Duodenal mucosa (tissue), 2 donors: ENCODE results near the gene AJAP1.

ENCODE experiments used
- H3K27ac ChIP-seq: one replicate; pipeline ENCODE4 v1.7.0; 2013; ENCODE audit warnings: low read depth, low read length
- H3K27me3 ChIP-seq, 2 donors: one replicate each; pipeline ENCODE4 v1.7.0; 2013; ENCODE audit warnings: low read length in 2 of 2, control low read depth in 1 of 2; ENCODE audit not compliant: insufficient read depth in 2 of 2, control insufficient read depth in 1 of 2
- H3K36me3 ChIP-seq, 2 donors: one replicate each; pipeline ENCODE4 v1.7.0; 2013; ENCODE audit warnings: low read length in 2 of 2, control low read depth in 1 of 2; ENCODE audit not compliant: insufficient read depth in 2 of 2, control insufficient read depth in 1 of 2
- H3K4me1 ChIP-seq, 2 donors: one replicate each; pipeline ENCODE4 v1.7.0; 2013; ENCODE audit warnings: low read length in 2 of 2, control low read depth in 1 of 2; ENCODE audit not compliant: insufficient read depth in 2 of 2, control insufficient read depth in 1 of 2
- H3K4me3 ChIP-seq, 2 donors: one replicate each; pipeline ENCODE4 v1.7.0; 2013; ENCODE audit warnings: low read length in 2 of 2, low read depth in 1 of 2
- H3K9ac ChIP-seq, 2 donors: one replicate each; pipeline ENCODE4 v1.7.0; 2013; ENCODE audit warnings: low read length in 2 of 2, low read depth in 1 of 2
- H3K9me3 ChIP-seq, 2 donors: one replicate each; pipeline ENCODE4 v1.7.0; 2013; ENCODE audit warnings: low read length in 2 of 2, control low read depth in 1 of 2; ENCODE audit not compliant: control insufficient read depth in 1 of 2

Gene AJAP1

GRCh38 chr1:4653796-4654725, at the start of gene AJAP1:
Gene AJAP1 (plus strand): TSS chr1:4654609. CDS start chr1:4655426, 817 bp downstream.
- Histone ChIP-seq H3K4me1 (no peaks in the 10 kb centered on the region), H3K27me3 (peaks cover 37 to 48% of the 10 kb centered on the region in 2 donors), H3K36me3 (no peaks in the 10 kb centered on the region), H3K27ac (no peak within 1 kb of the TSS), H3K9me3 (no peaks in the 10 kb centered on the region), H3K4me3 (no peak within 1 kb of the TSS), H3K9ac (no peak within 1 kb of the TSS)

GRCh38 chr1:4605158-4605557, 49.3 kb upstream of the AJAP1 start:
- Histone ChIP-seq H3K9me3 (peaks cover 7% of the 10 kb centered on the region in 2 donors), H3K36me3 (no peaks in the 10 kb centered on the region), H3K9ac (no peak overlapping the region), H3K27ac (no peak overlapping the region), H3K27me3 (peaks cover 0 to 2% of the 10 kb centered on the region in 2 donors), H3K4me1 (no peaks in the 10 kb centered on the region), H3K4me3 (no peak overlapping the region)

- Histone ChIP-seq H3K9me3 (peaks cover 10% of the 10 kb centered on the region in 2 donors), H3K27me3 (no peaks in the 10 kb centered on the region), H3K36me3 (no peaks in the 10 kb centered on the region), H3K4me1 (no peaks in the 10 kb centered on the region), H3K27ac (no peak overlapping the region), H3K4me3 (no peak overlapping the region), H3K9ac (no peak overlapping the region)
Measured at GRCh38 chr1:4611563-4612341, 42.7 kb upstream of the AJAP1 start.

GRCh38 chr1:4612991-4613390, 41.4 kb upstream of the AJAP1 start:
- no peak overlapping the region for H3K9ac ChIP-seq
- H3K4me1 ChIP-seq, result no peaks in the 10 kb centered on the region
- no peaks in the 10 kb centered on the region for H3K36me3 ChIP-seq
- H3K27me3 ChIP-seq, result no peaks in the 10 kb centered on the region
- H3K4me3 ChIP-seq, result no peak overlapping the region
- peaks cover 10% of the 10 kb centered on the region in 2 donors for H3K9me3 ChIP-seq
- no peak overlapping the region for H3K27ac ChIP-seq

- Histone ChIP-seq H3K9me3 (peaks cover 10% of the 10 kb centered on the region in 2 donors), H3K4me3 (no peak overlapping the region), H3K27me3 (no peaks in the 10 kb centered on the region), H3K9ac (no peak overlapping the region), H3K36me3 (no peaks in the 10 kb centered on the region), H3K4me1 (no peaks in the 10 kb centered on the region), H3K27ac (no peak overlapping the region)
Measured at GRCh38 chr1:4613606-4614370, 40.6 kb upstream of the AJAP1 start.

GRCh38 chr1:4614371-4615137, 39.9 kb upstream of the AJAP1 start:
- Histone ChIP-seq H3K27ac (no peak overlapping the region), H3K9me3 (peaks cover 9 to 10% of the 10 kb centered on the region in 2 donors), H3K27me3 (no peaks in the 10 kb centered on the region), H3K4me1 (no peaks in the 10 kb centered on the region), H3K4me3 (no peak overlapping the region), H3K9ac (no peak overlapping the region), H3K36me3 (no peaks in the 10 kb centered on the region)

- H3K36me3 ChIP-seq, result no peaks in the 10 kb centered on the region
- H3K4me3 ChIP-seq, result no peak overlapping the region
- H3K4me1 ChIP-seq, result no peaks in the 10 kb centered on the region
- no peak overlapping the region for H3K27ac ChIP-seq
- no peaks in the 10 kb centered on the region for H3K27me3 ChIP-seq
- peaks cover 4% of the 10 kb centered on the region in 2 donors for H3K9me3 ChIP-seq
- H3K9ac ChIP-seq, result no peak overlapping the region
Measured at GRCh38 chr1:4615138-4615470, 39.3 kb upstream of the AJAP1 start.

- Histone ChIP-seq H3K27ac (no peak overlapping the region), H3K4me1 (no peaks in the 10 kb centered on the region), H3K9me3 (peaks cover under 1% of the 10 kb centered on the region in 2 donors), H3K9ac (no peak overlapping the region), H3K27me3 (no peaks in the 10 kb centered on the region), H3K36me3 (no peaks in the 10 kb centered on the region), H3K4me3 (no peak overlapping the region)
Measured at GRCh38 chr1:4615501-4615900, 38.9 kb upstream of the AJAP1 start.

GRCh38 chr1:4616831-4617465, 37.5 kb upstream of the AJAP1 start:
- Histone ChIP-seq H3K27ac (no peak overlapping the region), H3K9ac (no peak overlapping the region), H3K36me3 (no peaks in the 10 kb centered on the region), H3K27me3 (no peaks in the 10 kb centered on the region), H3K4me3 (no peak overlapping the region), H3K4me1 (no peaks in the 10 kb centered on the region), H3K9me3 (no peaks in the 10 kb centered on the region)
